UCSD-AML1 (cell line): ENCODE results near the gene NEK7.
"Not testable (repeated sequence)": the region's sequence is repeated elsewhere in the genome, so short reads cannot be mapped to it uniquely, and the experiment has no call there.

ENCODE experiments used
- DNase-seq: peaks from one replicate; lab custom pipeline; 2025; ENCODE audit not compliant: unreplicated experiment; lab: John Stamatoyannopoulos, UW

Gene NEK7

DNA sequence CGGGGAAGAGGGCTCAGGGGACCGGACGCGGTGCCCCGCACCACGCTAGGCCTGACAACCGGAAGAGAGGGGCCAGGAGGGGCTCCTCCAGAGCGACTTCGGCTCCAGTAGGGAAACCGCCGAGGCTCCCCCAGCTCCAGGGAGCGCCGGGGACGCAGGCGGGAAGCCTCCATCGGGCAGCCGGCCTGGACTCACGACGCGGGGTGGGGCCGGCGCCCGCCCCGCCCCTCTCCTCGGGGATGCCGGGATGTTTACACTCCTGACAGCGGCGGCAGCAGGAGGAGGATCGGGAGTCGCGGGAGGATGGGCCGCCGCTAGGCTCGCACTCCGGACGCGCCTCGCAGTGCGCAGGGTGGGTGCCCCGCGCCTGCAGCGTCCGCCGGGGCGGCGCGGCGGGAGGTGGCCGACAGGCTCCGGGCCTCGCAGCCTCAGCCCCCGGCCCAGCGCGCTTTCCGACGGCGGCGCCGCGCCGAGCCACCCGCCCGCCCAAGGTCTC is at the start of gene NEK7:
Gene NEK7 (plus strand): TSS at position 254 of the 496 bp plus-strand sequence. CDS start 75,583 bp downstream, outside the sequence.
- DNase-seq = peak; percentile 88

DNA sequence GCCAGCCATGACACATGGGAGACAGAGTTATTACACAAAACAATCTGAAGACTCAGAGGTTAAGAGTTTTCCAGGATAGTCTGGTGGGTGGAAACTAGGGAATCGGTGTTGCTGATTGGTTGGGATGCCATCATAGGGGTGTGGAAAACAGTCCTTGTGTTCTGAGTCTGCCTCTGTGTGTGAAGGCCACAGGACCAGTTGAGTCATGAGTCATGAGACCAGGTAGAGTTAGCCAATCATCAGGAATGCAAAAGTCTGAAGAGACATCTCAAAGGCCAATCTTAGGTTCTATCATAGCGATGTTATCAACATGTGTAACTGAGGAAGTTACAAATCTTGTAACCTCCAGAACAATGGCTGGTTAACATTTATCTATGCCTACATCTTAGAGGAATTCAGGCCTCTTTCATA is 49.7 kb upstream of the NEK7 start:
- no peak for DNase-seq

DNA sequence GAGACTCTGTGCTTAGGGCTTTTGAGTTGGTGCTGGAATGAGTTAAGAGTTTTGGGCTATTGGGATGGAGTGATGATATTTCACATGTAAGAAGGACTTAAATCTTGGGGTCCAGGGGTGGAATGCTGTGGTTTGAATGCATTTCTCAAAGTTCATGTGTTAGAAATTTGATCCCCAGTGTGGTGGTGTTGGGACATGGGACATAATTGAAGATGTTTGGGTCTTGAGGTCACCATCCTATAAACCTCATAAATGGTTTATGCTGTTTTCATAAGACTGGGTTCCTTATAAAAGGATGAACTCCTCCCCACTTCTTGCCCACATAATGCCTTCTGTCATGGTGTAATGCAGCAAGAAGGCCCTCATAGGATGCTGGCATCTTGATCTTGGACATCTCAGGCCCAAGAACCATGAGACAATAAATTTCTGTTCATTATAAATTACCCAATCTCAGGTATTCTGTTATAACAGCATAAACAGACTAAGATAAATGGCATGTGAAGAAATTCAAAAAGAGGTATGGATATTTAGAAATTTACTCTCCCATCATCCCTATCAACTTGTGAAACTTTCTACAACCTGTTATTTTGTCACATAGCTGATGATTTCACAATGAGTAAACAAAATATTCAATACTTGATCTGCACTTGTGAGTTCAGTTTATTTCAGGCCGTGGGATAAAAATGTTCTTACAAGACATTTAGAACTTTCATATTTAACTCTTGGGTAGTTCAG is 48.0 kb upstream of the NEK7 start:
- DNase-seq = no peak

DNA sequence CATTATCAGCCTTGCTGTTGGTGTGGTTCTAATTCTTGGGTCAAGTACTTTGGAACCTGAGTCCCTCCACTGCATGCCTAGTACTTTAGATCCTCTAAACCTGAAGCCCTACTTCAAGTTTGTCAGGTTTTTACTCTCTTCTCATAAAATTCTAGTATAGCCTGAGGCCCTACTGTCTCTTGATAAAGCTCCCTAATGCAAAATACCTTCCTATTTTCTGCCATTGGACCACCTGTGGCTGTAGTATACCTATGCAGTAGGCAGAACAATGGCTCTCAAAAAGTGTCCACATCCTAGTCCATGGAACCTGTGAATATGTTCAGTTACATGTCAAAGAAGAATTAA is 47.5 kb upstream of the NEK7 start:
- DNase-seq = no peak

DNA sequence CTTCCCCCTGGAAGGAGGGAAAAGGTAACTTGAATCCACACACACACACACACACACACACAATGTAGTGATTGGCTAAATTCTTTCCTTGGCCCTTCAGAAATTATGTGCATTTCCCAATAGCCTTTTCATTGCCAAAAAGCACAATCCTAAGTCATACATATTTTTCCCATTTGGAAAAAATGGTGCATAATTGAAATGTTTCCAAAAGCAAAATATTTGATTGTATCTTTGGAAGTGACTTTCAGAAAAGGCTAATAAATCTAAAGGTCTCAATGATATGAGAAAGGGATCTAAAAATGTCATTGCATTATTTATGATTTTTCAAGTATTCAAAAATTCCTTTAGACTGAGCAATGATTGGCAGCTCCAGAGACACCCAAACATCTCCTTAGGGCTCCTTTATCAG is 43.5 kb upstream of the NEK7 start:
- no peak for DNase-seq

DNA sequence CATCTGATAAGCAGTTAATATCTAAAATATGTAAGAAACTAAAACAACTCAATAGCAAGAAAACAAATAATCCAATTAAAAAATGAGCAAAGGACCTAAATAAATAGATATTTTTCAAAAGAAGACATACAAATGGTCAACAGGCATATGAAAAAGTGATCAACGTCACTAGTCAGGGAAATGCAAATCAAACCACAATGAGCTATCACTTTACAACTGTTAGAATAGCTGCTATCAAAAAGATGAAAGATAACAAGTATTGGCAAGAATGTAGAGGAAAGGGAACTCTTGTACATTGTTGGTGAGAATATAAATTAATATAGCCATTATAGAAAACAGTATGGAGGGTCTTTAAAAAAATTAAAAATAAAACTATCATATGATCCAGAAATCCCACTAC is 40.7 kb upstream of the NEK7 start:
- DNase-seq = no peak

DNA sequence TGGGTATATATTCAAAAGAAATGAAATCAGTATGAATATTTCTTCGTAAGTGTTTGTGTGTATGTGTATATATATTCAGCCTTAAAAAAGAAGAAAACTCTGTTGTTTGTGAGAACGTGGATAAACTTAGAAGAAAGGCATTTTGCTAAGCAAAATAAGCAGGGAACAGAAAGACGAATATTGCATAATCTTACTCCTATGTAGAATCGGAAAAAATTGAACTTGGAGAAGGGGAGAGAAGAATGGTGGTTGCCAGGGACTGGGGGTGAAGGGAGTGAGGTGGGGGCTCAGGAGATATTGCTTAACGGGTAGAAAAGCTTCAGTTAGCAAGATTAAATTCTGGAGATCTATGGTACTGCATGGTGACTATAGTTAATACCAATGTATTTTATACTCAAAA is 40.3 kb upstream of the NEK7 start:
- DNase-seq = no peak

DNA sequence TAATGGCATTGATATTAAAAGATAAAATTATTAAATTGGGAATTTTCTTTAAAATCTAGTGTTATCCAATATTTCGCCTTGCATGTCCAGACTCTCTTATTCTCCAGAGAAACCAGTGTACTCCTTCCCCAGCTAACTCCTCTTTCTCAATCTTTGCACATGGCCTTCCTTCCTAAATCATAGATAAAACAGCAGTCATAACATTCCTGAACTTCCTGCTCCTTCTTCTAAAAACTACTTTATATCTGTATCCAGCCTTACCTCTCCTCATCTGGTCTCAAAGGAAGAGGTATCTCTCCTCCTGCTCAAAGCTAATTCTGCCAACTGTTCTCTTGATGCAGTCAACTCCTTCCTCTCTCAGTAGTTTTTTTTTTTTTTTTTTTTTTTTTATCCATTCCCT is 39.5 kb upstream of the NEK7 start:
- no peak for DNase-seq

DNA sequence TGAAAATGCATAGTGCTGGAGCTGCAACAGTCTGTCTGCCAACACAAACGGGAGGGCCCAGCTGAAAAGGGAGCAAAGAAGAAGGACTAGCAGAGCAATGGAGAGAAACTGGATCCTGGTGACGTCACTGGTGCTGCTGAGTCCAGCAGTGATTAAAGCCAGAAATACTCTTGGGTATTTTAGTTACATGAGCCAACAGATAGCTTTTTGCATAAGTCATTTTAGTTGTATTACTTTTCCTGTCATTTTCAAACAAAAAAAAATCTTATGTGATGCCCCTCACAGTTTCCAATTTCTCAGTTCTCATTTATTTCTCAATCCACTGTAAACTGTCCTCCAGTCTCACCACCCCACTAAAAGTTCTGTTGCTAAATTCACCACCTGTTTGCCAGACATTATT is 38.7 kb upstream of the NEK7 start:
- no peak for DNase-seq

DNA sequence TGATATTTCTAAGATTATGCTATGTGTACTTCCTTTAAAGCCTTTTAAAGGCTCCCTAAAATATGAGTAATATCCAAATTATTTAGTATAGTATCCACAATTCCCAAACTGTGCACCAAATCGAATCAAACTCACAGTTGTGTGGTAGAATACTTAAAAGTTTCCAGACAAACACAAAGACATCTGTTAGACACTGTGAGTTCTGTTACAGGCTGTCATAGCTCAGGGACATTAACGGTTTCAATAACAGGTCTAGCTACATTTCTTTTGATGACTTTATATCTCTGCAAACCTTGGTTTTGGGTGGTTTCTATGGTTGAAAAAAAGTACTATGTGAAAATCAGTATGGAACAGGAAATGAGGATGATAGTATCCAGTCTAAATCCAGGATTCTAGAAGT is 36.9 kb upstream of the NEK7 start:
- DNase-seq = no peak

DNA sequence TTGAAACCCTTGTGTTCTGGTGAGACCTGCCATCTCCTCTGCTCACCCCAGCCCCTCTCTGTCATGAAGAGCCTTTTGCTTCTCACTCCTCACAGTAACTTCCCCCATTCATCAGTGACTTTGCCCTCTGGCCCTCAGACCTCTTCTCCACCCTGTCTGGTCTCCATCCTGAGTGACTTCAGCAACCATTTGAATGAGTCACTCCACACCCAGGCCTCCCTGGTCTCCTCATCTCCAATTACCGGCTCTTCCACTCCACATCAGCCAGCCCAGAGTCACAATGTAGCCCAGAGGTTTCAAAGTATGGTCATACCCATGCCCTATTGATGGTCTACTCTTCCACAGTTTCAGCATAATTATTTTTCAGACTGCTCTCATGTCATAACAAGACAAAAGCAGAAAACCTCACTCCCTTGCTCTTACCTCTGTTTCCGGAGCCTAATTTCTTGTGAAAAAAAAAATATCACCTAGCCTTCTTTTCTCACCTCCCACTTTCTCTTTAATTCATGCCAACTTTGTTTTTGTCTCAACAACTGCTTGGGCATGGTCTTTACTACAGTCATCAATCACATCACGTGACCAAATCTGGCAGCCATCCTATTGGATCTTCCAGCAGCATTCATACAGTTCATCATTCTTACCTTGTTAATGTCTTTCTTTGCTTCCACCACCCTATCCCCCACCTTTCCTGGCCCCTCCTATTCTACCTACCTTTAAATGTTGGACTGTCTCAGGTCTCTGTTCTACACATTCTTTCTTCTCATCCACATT is 35.6 kb upstream of the NEK7 start:
- DNase-seq = peak; percentile 9

DNA sequence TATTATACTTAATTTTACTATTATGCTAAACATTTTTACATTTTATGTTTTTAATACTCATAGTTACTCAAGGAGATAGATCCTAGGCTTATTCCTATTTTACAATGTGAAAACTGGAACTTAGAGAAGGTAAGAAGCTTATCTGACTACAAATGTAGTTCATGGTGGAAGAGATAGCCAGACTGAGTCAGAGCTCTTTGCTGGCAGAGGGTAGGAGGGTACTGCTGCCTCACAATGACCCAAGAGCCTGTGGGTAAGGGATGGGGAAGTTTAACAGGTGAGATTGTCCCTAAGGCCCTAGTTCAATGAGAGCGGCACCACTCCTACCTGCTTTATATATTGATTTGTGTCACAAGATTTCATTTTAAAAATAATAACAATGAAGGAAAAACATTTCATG is 34.1 kb upstream of the NEK7 start:
- no peak for DNase-seq

DNA sequence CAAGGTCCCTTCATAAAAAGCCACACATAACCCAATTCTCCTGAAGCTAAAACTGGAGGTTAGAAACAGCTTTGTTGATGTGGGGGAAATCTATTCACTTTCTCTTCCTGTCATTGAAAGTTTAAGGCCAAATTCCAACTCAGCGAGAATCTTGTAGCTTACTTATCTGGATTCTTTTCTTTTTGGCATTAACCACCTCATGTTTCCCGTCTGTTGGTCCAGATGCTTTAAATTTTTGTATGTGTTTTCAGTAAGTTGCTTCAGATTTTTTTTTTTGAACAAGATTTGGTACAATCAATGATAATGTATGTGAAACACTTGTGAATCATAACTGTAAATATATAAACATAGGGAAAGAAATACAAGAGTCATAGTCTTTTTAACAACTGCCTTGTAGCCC is 33.7 kb upstream of the NEK7 start:
- no peak for DNase-seq

DNA sequence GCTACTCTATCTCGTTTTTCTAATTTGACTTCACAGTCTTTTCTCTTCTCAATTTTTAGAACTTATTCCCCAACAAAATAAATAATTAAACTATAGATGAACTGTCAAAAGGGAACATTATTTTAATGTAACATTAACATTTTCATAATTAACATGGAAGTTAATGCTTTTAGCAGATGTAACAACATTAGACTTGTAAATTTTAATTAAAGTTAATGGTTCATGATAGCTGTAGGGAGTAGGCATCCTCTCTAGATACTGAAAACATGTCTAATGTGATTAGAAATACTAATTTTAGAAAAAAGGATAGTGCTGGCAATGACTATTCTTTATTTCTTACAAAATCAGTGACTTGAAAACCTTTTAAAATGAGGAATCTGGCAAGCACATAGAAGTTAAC is 32.1 kb upstream of the NEK7 start:
- DNase-seq = no peak

DNA sequence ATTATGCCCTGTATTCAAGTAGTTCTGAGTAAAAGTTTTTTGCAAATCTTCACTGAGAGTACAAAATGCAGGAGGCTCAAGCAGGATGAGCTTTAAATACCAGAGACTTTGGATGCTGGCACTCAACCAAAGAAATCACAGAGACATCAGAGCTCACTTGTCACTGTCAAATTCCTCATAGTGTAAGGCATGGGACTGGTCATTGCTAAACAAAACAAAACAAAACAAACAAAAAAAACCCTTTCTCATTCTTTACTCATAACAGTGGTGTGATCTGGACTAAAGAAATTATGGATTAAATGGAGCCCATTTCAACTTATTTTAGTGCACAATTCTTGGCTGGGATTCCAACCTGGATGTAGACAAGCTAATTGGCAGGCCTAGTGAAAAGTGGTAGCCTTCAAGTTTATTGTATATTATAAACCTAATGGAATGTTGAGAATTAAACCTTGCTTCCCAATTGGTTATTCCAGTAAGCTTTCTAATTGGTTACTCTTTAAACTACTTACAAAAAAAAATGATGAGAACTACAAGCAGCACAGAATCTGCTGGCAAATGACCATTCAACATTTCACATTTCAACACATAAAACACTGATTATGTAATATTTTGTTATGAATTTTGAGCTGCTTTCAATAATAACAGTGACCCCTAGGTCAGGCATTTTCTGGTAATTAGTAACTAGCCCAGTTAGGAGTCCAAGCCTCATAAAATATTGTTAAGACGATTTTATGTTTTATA is 30.6 kb upstream of the NEK7 start:
- no peak for DNase-seq

DNA sequence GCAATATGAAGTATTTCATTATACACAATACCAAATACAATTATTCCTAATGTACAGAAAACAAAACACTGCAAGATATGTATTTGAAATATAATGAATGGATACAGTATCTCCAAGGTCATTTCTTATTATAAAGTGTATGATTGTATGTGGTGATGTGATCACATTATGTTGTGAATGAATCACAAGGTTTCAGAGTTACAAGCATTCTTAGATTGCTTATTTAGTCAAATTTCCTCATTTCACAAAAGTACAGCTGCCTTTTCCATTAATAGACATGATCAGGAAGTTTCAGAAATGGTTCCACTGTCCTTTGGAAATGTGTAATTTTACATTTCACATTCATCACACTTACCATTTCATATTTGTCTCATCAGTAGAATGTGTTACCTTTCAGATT is 28.3 kb upstream of the NEK7 start:
- DNase-seq = no peak

DNA sequence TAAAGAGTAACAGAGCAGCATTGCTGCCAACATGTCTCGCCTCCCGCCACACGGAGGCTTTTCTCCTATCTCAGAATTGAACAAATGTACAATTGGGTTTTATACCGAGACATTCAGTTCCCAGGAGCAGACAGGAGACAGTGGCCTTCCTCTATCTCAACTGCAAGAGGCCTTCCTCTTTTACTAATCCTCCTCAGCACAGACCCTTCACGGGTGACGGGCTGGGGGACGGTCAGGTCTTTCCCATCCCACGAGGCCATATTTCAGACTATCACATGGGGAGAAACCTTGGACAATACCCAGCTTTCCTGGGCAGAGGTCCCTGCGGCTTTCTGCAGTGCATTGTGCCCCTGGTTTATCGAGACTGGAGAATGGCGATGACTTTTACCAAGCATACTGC is 26.7 kb upstream of the NEK7 start:
- DNase-seq = not testable (repeated sequence)

DNA sequence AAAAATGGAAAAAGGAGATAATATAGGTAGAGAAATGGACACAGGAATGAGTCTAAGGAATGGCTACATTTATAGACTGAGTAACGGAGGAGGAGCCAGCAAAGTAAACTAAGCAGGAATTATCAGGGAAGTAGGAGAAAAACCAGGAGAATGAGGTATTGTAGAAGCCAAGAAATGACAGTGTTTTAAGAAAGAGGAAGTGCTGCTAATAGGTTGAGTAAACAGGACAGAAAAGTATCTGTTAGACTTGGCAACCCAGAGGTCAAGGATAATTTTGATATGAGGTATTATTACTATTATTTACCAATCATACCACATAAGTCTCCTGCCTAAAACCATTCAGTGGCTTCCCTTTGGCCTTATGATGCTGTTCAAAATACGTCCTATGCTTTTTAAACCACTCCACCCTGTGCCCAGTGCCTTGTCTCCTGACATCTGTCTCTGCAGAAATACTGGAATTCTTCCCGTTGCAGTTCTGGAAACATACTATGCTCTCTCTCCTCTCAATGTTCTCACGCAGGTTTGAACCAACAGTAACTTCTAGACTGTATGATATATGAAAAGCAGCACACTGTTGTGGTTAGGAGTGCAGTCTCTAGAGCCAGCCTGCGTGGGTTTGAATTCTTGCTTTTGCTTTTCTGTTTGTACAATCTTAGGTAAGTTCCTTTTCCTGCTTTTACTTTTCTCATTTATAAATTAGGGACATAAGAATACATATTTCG is 24.6 kb upstream of the NEK7 start:
- DNase-seq = no peak

DNA sequence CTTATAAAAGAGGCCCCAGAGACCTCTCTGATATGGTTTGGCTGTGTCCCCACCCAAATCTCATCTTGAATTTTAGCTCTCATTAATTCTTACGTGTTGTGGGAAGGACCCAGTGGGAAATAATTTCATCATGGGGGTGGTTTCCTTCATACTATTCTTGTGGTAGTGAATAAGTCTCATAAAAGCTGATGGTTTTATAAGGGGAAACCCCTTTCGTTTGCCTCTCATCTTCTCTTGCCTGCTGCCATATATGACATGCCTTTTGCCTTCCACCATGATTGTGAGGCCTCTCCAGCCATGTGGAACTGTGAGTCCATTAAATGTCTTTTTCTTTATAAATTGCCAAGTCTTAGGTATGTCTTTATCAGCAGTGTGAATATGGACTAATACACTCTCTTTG is 22.5 kb upstream of the NEK7 start:
- DNase-seq = no peak

DNA sequence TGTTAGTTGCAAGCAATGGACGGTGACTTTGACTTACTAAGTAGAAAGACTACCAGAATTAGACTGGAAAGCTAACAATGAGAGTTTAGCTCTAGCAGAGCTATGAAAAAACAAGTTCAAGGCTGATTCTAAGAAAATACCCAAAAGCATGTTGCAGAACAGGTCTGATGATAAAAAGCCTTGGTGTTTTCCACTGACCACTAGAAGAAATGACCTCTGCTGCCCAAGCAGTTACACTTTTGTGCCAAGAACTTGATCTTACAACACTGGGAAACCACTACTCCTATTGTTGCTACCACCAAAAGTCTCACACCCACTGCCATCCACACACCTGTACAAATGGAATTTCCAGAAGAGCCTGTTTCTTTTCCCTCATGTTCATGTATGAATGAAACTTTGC is 21.4 kb upstream of the NEK7 start:
- no peak for DNase-seq

DNA sequence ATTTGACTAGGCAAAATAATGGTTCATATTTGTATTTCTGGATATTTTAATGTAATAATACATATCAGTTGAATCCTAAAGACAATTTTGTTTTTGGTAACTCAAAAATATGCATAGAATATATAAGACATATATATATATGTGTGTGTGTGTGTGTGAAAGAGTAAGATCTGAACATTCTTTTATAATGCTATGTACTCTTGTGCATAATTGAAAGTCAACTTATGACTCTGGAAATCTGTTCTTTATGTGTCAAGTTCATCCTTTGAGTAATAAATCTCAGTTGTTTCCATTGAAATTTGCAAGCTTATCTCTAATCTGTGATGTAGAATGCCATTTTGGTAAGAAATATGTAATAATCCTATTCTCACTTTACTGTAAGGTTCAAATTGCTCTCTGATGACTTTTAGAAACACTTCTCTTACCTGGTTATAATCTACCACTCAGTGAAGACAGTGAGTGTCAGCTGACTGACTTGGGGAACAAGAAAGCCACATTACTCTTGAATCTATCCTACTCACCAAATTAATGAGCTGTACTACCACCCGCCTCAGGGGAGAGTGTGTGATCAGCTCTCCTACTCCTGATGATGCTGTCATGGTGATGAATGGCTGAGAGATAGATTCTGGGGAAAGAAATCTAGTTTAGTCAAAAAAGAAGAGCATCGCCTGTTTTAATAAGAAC is 15.0 kb upstream of the NEK7 start:
- DNase-seq = no peak
